LNCaP clone FGC (cell line): ENCODE measurements around the gene ZNF536.

Source experiments
- DNase-seq: peaks from one replicate; pipeline ENCODE4 v3.0.0-alpha.2; 2011; ENCODE audit warnings: low read depth
- H3K4me3 ChIP-seq: 2 replicates; pipeline ENCODE4 v1.5.1; 2011; ENCODE audit warnings: mild to moderate bottlenecking, low read depth, low read length, control low read depth
- CTCF ChIP-seq: IDR thresholded peaks from 2 replicates; pipeline ENCODE4 v1.5.1; 2012; ENCODE audit warnings: mild to moderate bottlenecking; ENCODE audit not compliant: control insufficient read depth, insufficient read depth; ENCODE audit errors: extremely low read depth

ZNF536 gene

GRCh38 chr19:30565636-30566035, 193.5 kb downstream of the ZNF536 start:
- no peak for DNase-seq
- no peak for TF ChIP-seq CTCF

GRCh38 chr19:30566681-30567420, 194.7 kb downstream of the ZNF536 start:
- H3K4me3 ChIP-seq: no peak overlapping the region
- no peak for TF ChIP-seq CTCF
- DNase-seq: no peak

More at GRCh38 chr19:30565636-30566035, 193.5 kb downstream of the ZNF536 start:
- no peak overlapping the region for H3K4me3 ChIP-seq

- no peak overlapping the region for H3K4me3 ChIP-seq
- no peak for DNase-seq
Measured at GRCh38 chr19:30567536-30568232, 195.5 kb downstream of the ZNF536 start.

GRCh38 chr19:30570194-30570593, 198.0 kb downstream of the ZNF536 start:
- no peak overlapping the region for H3K4me3 ChIP-seq
- TF ChIP-seq CTCF: no peak

More at GRCh38 chr19:30567536-30568232, 195.5 kb downstream of the ZNF536 start:
- TF ChIP-seq CTCF: no peak

GRCh38 chr19:30577551-30578105, 205.4 kb downstream of the ZNF536 start:
- TF ChIP-seq CTCF: no peak
- no peak overlapping the region for H3K4me3 ChIP-seq
- DNase-seq: no peak

More at GRCh38 chr19:30570194-30570593, 198.0 kb downstream of the ZNF536 start:
- no peak for DNase-seq

GRCh38 chr19:30579419-30579818, 207.2 kb downstream of the ZNF536 start:
- H3K4me3 ChIP-seq: no peak overlapping the region
- no peak for DNase-seq
- TF ChIP-seq CTCF: no peak

- no peak for TF ChIP-seq CTCF
- H3K4me3 ChIP-seq: no peak overlapping the region
- DNase-seq: no peak
Measured at GRCh38 chr19:30580673-30581072, 208.5 kb downstream of the ZNF536 start.
